NT2/D1 (cell line): ENCODE measurements around the gene CERCAM.

Experiments used
- SUZ12 ChIP-seq: IDR thresholded peaks from 2 replicates; pipeline ENCODE4 v1.6.1; 2011; ENCODE audit not compliant: insufficient read length, insufficient read depth; ENCODE audit errors: extremely low read depth
- ZNF274 ChIP-seq: IDR thresholded peaks from 2 replicates; pipeline ENCODE4 v1.6.1; 2011; ENCODE audit warnings: mild to moderate bottlenecking, low read depth, low read length

DNA sequence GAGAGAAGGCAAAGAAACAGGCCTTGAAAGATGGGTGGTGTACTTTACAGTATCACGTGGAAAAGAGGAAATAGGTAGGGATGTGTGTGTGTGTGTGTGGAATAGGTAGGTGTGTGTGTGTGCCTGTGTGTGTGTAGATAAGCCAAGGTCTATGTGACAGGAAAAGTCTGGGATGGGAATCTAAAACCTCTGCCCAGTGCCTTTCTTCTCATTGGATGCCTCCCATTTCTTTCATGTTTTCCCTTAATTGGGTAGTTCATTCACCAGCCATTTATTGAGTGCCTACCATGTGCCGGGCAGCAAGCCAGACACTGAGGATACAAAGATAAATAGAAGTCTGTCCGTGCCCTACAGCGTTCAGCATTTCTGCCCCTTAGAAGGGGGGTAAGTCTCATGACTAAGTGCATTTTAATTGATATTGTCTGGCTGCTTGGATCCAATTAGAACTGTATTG, 48.4 kb upstream of the CERCAM start:
- TF ChIP-seq ZNF274 = no peak
- no peak for TF ChIP-seq SUZ12
